KMS-11 (cell line): Measurements from ENCODE around the gene ADAMTSL2.

Source experiments
- H2AFZ ChIP-seq: fragments of 200-600 bp; sonication (generic); 2 replicates; pipeline ENCODE4 v1.6.1; 2016; ENCODE audit warnings: antibody characterized with exemption, mixed run types, low read depth
- H3K27ac ChIP-seq: fragments of 200-600 bp; sonication (generic); 2 replicates; pipeline ENCODE4 v1.6.1; 2016; ENCODE audit warnings: mild to moderate bottlenecking, mixed run types
- H3K27me3 ChIP-seq: fragments of 200-600 bp; sonication (generic); 2 replicates; pipeline ENCODE4 v1.6.1; 2017; ENCODE audit warnings: mild to moderate bottlenecking, low read depth, mixed run types, moderate library complexity; ENCODE audit not compliant: insufficient read depth
- H3K36me3 ChIP-seq: fragments of 200-600 bp; sonication (generic); 2 replicates; pipeline ENCODE4 v1.6.1; 2017; ENCODE audit warnings: mild to moderate bottlenecking, mixed run types; ENCODE audit not compliant: insufficient read depth
- H3K4me1 ChIP-seq: fragments of 200-600 bp; sonication (generic); 2 replicates; pipeline ENCODE4 v1.6.1; 2016; ENCODE audit warnings: mild to moderate bottlenecking, low read depth, mixed run types; ENCODE audit not compliant: poor library complexity, severe bottlenecking
- H3K4me2 ChIP-seq: fragments of 200-600 bp; sonication (generic); 2 replicates; pipeline ENCODE4 v1.7.0; 2016; ENCODE audit warnings: mild to moderate bottlenecking, mixed run types
- H3K4me3 ChIP-seq: fragments of 200-600 bp; sonication (generic); IDR thresholded peaks from 2 replicates; pipeline ENCODE4 v1.6.1; 2017; ENCODE audit warnings: low read depth, low read length, mixed read lengths; ENCODE audit not compliant: insufficient read depth
- H3K79me2 ChIP-seq: fragments of 200-600 bp; sonication (generic); 2 replicates; pipeline ENCODE4 v1.6.1; 2016; ENCODE audit warnings: low read depth, mixed run types; ENCODE audit not compliant: insufficient read depth
- H3K9ac ChIP-seq: fragments of 200-600 bp; sonication (generic); 2 replicates; pipeline ENCODE4 v1.6.1; 2016; ENCODE audit warnings: mild to moderate bottlenecking, mixed run types
- H4K20me1 ChIP-seq: fragments of 200-600 bp; sonication (generic); 2 replicates; pipeline ENCODE4 v1.6.1; 2016; ENCODE audit warnings: mild to moderate bottlenecking, mixed run types; ENCODE audit not compliant: insufficient read depth
- CTCF ChIP-seq: fragments of 200-600 bp; sonication (generic); conservative IDR thresholded peaks from 2 replicates; pipeline ENCODE4 v1.6.1; 2017; ENCODE audit warnings: low read depth, mild to moderate bottlenecking, antibody characterized with exemption, low read length, moderate library complexity, mixed read lengths

Gene ADAMTSL2

GRCh38 chr9:133535306-133535877 lies 888 bp downstream of the ADAMTSL2 start:
- TF ChIP-seq CTCF: no peak
- Histone ChIP-seq H3K79me2 (no peaks in the 10 kb centered on the region), H3K9ac (no peak overlapping the region), H3K27me3 (peaks cover 91% of the 10 kb centered on the region), H3K4me1 (no peaks in the 10 kb centered on the region), H2AFZ (no peak overlapping the region), H3K36me3 (no peaks in the 10 kb centered on the region), H3K4me3 (no peak overlapping the region), H4K20me1 (no peaks in the 10 kb centered on the region), H3K4me2 (no peak overlapping the region), H3K27ac (no peak overlapping the region)

GRCh38 chr9:133536080-133536479 lies 1.6 kb downstream of the ADAMTSL2 start:
- H3K27ac ChIP-seq: no peak overlapping the region
- no peaks in the 10 kb centered on the region for H3K36me3 ChIP-seq
- H2AFZ ChIP-seq: no peak overlapping the region
- H3K4me2 ChIP-seq: no peak overlapping the region
- H3K9ac ChIP-seq: no peak overlapping the region
- no peaks in the 10 kb centered on the region for H3K4me1 ChIP-seq
- no peak for TF ChIP-seq CTCF
- no peaks in the 10 kb centered on the region for H4K20me1 ChIP-seq
- H3K79me2 ChIP-seq: no peaks in the 10 kb centered on the region
- no peak overlapping the region for H3K4me3 ChIP-seq
- H3K27me3 ChIP-seq: peaks cover 90% of the 10 kb centered on the region

GRCh38 chr9:133536536-133536935 lies 2.0 kb downstream of the ADAMTSL2 start:
- H4K20me1 ChIP-seq: no peaks in the 10 kb centered on the region
- TF ChIP-seq CTCF: no peak
- no peak overlapping the region for H3K4me2 ChIP-seq
- H3K79me2 ChIP-seq: no peaks in the 10 kb centered on the region
- H2AFZ ChIP-seq: no peak overlapping the region
- H3K4me3 ChIP-seq: no peak overlapping the region
- no peaks in the 10 kb centered on the region for H3K36me3 ChIP-seq
- no peak overlapping the region for H3K27ac ChIP-seq
- peaks cover 92% of the 10 kb centered on the region for H3K27me3 ChIP-seq
- H3K9ac ChIP-seq: no peak overlapping the region
- no peaks in the 10 kb centered on the region for H3K4me1 ChIP-seq

- Histone ChIP-seq H3K9ac (no peak overlapping the region), H3K36me3 (no peaks in the 10 kb centered on the region), H3K4me2 (no peak overlapping the region), H2AFZ (no peak overlapping the region), H3K27ac (no peak overlapping the region), H3K4me1 (no peaks in the 10 kb centered on the region), H4K20me1 (no peaks in the 10 kb centered on the region), H3K27me3 (peaks cover 92% of the 10 kb centered on the region), H3K4me3 (no peak overlapping the region), H3K79me2 (no peaks in the 10 kb centered on the region)
- TF ChIP-seq CTCF: no peak
Observed at GRCh38 chr9:133537257-133537656, 2.8 kb downstream of the ADAMTSL2 start.
